ENCODE results near the gene IFT88.

DNA sequence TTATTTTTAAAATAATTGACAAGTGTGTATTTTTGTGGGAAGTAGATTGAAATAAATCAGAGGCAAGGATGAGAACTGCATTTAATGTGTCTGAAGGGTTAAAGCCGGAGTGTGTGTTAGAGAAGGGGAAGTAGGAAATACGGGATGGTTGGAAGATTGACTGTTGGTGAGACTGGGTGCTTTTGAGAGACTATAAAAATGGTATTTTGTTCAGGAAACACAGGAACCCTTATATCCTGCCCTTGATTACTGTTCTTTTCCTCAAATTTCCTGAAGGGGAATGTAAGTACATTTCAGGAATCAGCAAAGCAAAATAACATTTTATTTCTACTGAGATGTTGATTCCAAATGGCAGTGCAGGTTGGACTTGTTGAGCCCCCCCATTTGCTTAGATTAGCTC, 15.1 kb downstream of the IFT88 start:
- TF ChIP-seq, protein P1, sequence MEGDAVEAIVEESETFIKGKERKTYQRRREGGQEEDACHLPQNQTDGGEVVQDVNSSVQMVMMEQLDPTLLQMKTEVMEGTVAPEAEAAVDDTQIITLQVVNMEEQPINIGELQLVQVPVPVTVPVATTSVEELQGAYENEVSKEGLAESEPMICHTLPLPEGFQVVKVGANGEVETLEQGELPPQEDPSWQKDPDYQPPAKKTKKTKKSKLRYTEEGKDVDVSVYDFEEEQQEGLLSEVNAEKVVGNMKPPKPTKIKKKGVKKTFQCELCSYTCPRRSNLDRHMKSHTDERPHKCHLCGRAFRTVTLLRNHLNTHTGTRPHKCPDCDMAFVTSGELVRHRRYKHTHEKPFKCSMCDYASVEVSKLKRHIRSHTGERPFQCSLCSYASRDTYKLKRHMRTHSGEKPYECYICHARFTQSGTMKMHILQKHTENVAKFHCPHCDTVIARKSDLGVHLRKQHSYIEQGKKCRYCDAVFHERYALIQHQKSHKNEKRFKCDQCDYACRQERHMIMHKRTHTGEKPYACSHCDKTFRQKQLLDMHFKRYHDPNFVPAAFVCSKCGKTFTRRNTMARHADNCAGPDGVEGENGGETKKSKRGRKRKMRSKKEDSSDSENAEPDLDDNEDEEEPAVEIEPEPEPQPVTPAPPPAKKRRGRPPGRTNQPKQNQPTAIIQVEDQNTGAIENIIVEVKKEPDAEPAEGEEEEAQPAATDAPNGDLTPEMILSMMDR (conservative IDR thresholded peaks at IDR 0.05 in 1 of 2, IDR thresholded peaks at IDR 0.05 in 1 of 2; ENCODE audit: extremely low read depth in 1 of 2, insufficient read depth in 1 of 2, low read depth in 1 of 2, low read length in 2 of 2): no peak
- TF ChIP-seq EZH2 (IDR thresholded peaks at IDR 0.05; ENCODE audit: borderline replicate concordance, low read length): no peak

Measured in mammary epithelial cell (primary cell).